Activated T-helper 2 cell treated with anti-CD3 and anti-CD28 coated beads, Interferon-gamma antibody, Interleukin-2, Interleukin-4, amounts not matched to agents 10 μg/mL and 5 μg/mL and 100 μg/mL, durations not matched to agents 14 hours and 24 hours and 36 hours (primary cell): Measurements from ENCODE around the gene MDM2. TPM values are rescaled to one million over a fixed set of nuclear protein-coding genes. Genes with fewer than 3 reads are reported as not detected.

ENCODE experiments used
- DNase-seq: peaks from one replicate; pipeline ENCODE4 v3.0.0; 2021; ENCODE audit warnings: low spot score
- H3K27ac Mint-ChIP-seq: one replicate; pipeline ENCODE4 v1.8.0; 2021; ENCODE audit warnings: mixed read lengths
- H3K27me3 Mint-ChIP-seq: one replicate; pipeline ENCODE4 v1.8.0; 2021; ENCODE audit warnings: low read depth, mixed read lengths
- H3K36me3 Mint-ChIP-seq: one replicate; pipeline ENCODE4 v1.8.0; 2021; ENCODE audit warnings: low read depth, mixed read lengths
- H3K4me1 Mint-ChIP-seq: one replicate; pipeline ENCODE4 v1.8.0; 2021; ENCODE audit warnings: low read depth, mixed read lengths
- H3K4me3 Mint-ChIP-seq: one replicate; pipeline ENCODE4 v1.8.0; 2021; ENCODE audit warnings: low read depth, mild to moderate bottlenecking, moderate library complexity, mixed read lengths
- H3K9me3 Mint-ChIP-seq: one replicate; pipeline ENCODE4 v1.8.0; 2021; ENCODE audit warnings: mixed read lengths
- intact Hi-C: fragments of 100-400 bp; cut with micrococcal nuclease; formaldehyde crosslinking; loops from one replicate; pipeline ENCODE4 v1.15.1; 2023
- total RNA-seq: library from RNA; stranded (reverse); gene quantifications from 2 replicates; pipeline ENCODE4 v1.2.3, GENCODE V29; 2022

The MDM2 gene
- total RNA-seq, 1 donor from 2014 or later, result 180 TPM

GRCh38 chr12:68871396-68871795, 63.4 kb downstream of the MDM2 start:
- Mint-ChIP-seq H3K4me1 (peaks cover 10% of the 10 kb centered on the region), H3K36me3 (peaks cover 42% of the 10 kb centered on the region), H3K27me3 (no peaks in the 10 kb centered on the region), H3K4me3 (no peak overlapping the region), H3K27ac (no peak overlapping the region), H3K9me3 (no peaks in the 10 kb centered on the region)
- no peak for DNase-seq
- intact Hi-C loops, result loop anchor here (5.0 kb wide), 1 partner anchor 61 kb away; the partner anchor contains the start of gene CPM

- H3K4me3 Mint-ChIP-seq, result no peak overlapping the region
- no peak for DNase-seq
- H3K36me3 Mint-ChIP-seq, result peaks cover 45% of the 10 kb centered on the region
- H3K4me1 Mint-ChIP-seq, result peaks cover 13% of the 10 kb centered on the region
- H3K27me3 Mint-ChIP-seq, result no peaks in the 10 kb centered on the region
- no peak overlapping the region for H3K27ac Mint-ChIP-seq
- H3K9me3 Mint-ChIP-seq, result no peaks in the 10 kb centered on the region
- intact Hi-C loops, result loop anchor here (5.0 kb wide), 1 partner anchor 60 kb away; the partner anchor contains the start of gene CPM
Measured at GRCh38 chr12:68871921-68872320, 63.9 kb downstream of the MDM2 start.

GRCh38 chr12:68873316-68873715, 65.3 kb downstream of the MDM2 start:
- Mint-ChIP-seq H3K27me3 (no peaks in the 10 kb centered on the region), H3K9me3 (no peaks in the 10 kb centered on the region), H3K27ac (no peak overlapping the region), H3K4me3 (no peak overlapping the region), H3K4me1 (peaks cover 17% of the 10 kb centered on the region), H3K36me3 (peaks cover 53% of the 10 kb centered on the region)
- DNase-seq, result no peak
- intact Hi-C loops, result loop anchor here (5.0 kb wide), 1 partner anchor 59 kb away; the partner anchor contains the start of gene CPM

- Mint-ChIP-seq H3K27ac (peak overlapping the region; percentile 52), H3K4me3 (no peak overlapping the region), H3K9me3 (peaks cover 6% of the 10 kb centered on the region), H3K36me3 (peaks cover 55% of the 10 kb centered on the region), H3K27me3 (no peaks in the 10 kb centered on the region), H3K4me1 (peaks cover 15% of the 10 kb centered on the region)
- DNase-seq, result no peak
- intact Hi-C loops, result no loop called here
Measured at GRCh38 chr12:68876461-68876860, 68.5 kb downstream of the MDM2 start.

- H3K4me3 Mint-ChIP-seq, result no peak overlapping the region
- no peaks in the 10 kb centered on the region for H3K27me3 Mint-ChIP-seq
- intact Hi-C loops, result no loop called here
- H3K9me3 Mint-ChIP-seq, result peaks cover 9% of the 10 kb centered on the region
- peaks cover 12% of the 10 kb centered on the region for H3K4me1 Mint-ChIP-seq
- peaks cover 54% of the 10 kb centered on the region for H3K36me3 Mint-ChIP-seq
- no peak overlapping the region for H3K27ac Mint-ChIP-seq
- no peak for DNase-seq
Measured at GRCh38 chr12:68877583-68877982, 69.6 kb downstream of the MDM2 start.

GRCh38 chr12:68878283-68878682, 70.3 kb downstream of the MDM2 start:
- no peak overlapping the region for H3K4me3 Mint-ChIP-seq
- DNase-seq, result no peak
- H3K27me3 Mint-ChIP-seq, result no peaks in the 10 kb centered on the region
- intact Hi-C loops, result no loop called here
- H3K4me1 Mint-ChIP-seq, result peaks cover 12% of the 10 kb centered on the region
- H3K36me3 Mint-ChIP-seq, result peaks cover 61% of the 10 kb centered on the region
- H3K27ac Mint-ChIP-seq, result no peak overlapping the region
- H3K9me3 Mint-ChIP-seq, result peaks cover 9% of the 10 kb centered on the region

GRCh38 chr12:68878846-68879245, 70.9 kb downstream of the MDM2 start:
- DNase-seq, result no peak
- intact Hi-C loops, result no loop called here
- Mint-ChIP-seq H3K4me3 (no peak overlapping the region), H3K4me1 (peaks cover 14% of the 10 kb centered on the region), H3K36me3 (peaks cover 65% of the 10 kb centered on the region), H3K27me3 (no peaks in the 10 kb centered on the region), H3K9me3 (peaks cover 9% of the 10 kb centered on the region), H3K27ac (no peak overlapping the region)

- Mint-ChIP-seq H3K36me3 (peaks cover 74% of the 10 kb centered on the region), H3K4me1 (peaks cover 17% of the 10 kb centered on the region), H3K27me3 (no peaks in the 10 kb centered on the region), H3K9me3 (peaks cover 9% of the 10 kb centered on the region), H3K4me3 (no peak overlapping the region), H3K27ac (no peak overlapping the region)
- intact Hi-C loops, result no loop called here
- no peak for DNase-seq
Measured at GRCh38 chr12:68880660-68881325, 72.8 kb downstream of the MDM2 start.

- Mint-ChIP-seq H3K27me3 (no peaks in the 10 kb centered on the region), H3K4me1 (peaks cover 16% of the 10 kb centered on the region), H3K4me3 (no peak overlapping the region), H3K27ac (no peak overlapping the region), H3K36me3 (peaks cover 68% of the 10 kb centered on the region), H3K9me3 (peaks cover 9% of the 10 kb centered on the region)
- no peak for DNase-seq
- intact Hi-C loops, result no loop called here
Measured at GRCh38 chr12:68882251-68882964, 74.4 kb downstream of the MDM2 start.

GRCh38 chr12:68883151-68883550, 75.2 kb downstream of the MDM2 start:
- peaks cover 63% of the 10 kb centered on the region for H3K36me3 Mint-ChIP-seq
- peaks cover 9% of the 10 kb centered on the region for H3K9me3 Mint-ChIP-seq
- no peak for DNase-seq
- intact Hi-C loops, result no loop called here
- H3K4me3 Mint-ChIP-seq, result no peak overlapping the region
- H3K4me1 Mint-ChIP-seq, result peaks cover 22% of the 10 kb centered on the region
- H3K27me3 Mint-ChIP-seq, result no peaks in the 10 kb centered on the region
- no peak overlapping the region for H3K27ac Mint-ChIP-seq

- H3K27ac Mint-ChIP-seq, result no peak overlapping the region
- DNase-seq, result no peak
- no peaks in the 10 kb centered on the region for H3K27me3 Mint-ChIP-seq
- H3K4me3 Mint-ChIP-seq, result no peak overlapping the region
- peaks cover 4% of the 10 kb centered on the region for H3K9me3 Mint-ChIP-seq
- peaks cover 60% of the 10 kb centered on the region for H3K36me3 Mint-ChIP-seq
- intact Hi-C loops, result no loop called here
- peaks cover 31% of the 10 kb centered on the region for H3K4me1 Mint-ChIP-seq
Measured at GRCh38 chr12:68884251-68884650, 76.3 kb downstream of the MDM2 start.

GRCh38 chr12:68885381-68885780, 77.4 kb downstream of the MDM2 start:
- Mint-ChIP-seq H3K9me3 (peaks cover 4% of the 10 kb centered on the region), H3K36me3 (peaks cover 63% of the 10 kb centered on the region)

More at GRCh38 chr12:68885381-68885780, 77.4 kb downstream of the MDM2 start:
- no peak for DNase-seq
- Mint-ChIP-seq H3K4me3 (no peak overlapping the region), H3K27me3 (no peaks in the 10 kb centered on the region), H3K27ac (no peak overlapping the region), H3K4me1 (peaks cover 39% of the 10 kb centered on the region)
- intact Hi-C loops, result no loop called here
